ENCODE measurements around the gene SH3GL2.

SH3GL2 gene

DNA sequence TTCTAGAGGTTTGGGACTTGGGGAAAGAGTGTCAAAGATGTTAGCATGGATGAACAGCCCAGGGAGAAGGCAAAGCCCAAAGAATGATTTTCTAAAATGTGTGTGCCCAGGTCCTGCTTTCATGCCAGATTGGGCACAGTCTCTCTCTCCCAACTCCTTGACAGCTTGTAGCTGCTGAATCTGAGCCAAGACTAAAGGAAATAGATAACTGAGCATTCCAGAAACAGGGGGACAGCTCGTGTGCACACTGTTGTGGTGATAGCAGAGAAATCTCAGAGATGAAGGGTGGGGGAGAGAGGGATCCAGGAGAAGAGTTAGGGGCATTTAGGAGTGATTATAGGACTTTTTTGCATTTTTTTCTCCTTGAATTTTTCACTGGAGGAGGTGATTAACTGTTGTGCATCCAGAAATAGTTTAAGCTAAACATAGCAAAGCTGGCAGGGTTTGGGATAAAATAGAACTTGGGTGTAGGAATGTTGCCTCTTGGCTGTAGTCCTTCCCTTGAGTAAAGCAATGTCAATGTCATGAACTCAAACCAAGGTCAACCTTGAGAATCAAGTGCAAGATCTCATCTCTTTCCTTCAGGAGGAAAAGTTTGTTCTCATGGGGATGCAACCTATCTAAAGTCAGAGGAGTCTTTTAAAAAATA is 245.9 kb downstream of the SH3GL2 start:
- no peak for DNase-seq

DNA sequence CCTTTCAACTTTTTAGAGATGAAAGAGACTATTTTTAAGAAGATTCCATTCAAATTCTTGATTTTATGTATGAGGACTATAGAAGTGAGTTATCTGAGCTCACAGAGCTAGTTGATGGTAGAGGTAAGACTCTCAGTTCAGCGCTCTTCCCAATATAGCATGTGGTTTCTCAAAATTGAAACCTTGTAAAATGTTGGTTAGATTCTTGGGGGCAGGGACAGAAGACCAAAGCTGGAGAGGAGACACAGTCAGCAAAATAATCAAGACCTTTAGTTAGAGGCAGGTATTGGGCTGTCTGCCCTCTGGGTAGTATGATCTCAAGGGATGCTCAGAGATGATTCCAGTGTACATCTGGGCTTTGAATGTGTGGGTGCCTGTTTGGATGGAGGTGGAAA is 246.4 kb downstream of the SH3GL2 start:
- no peak for DNase-seq

DNA sequence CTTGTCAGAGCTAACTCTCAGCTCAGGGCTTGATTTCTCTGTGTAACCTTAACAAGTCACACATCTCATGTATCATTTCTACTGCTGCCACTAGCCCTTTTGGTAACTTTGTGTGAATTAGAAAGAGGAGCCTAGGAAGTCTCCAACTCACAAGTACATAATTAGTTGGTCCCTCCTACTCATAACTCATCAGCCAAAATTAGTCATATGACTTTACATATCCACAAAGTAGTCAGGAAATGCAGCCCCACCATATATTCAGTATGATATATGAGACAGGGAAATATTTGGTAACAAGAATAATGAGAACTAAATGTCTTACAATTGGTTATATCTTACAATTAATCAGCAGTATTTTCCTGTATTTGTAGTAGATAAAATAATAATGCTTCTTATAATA is 250.2 kb downstream of the SH3GL2 start:
- DNase-seq, result no peak

DNA sequence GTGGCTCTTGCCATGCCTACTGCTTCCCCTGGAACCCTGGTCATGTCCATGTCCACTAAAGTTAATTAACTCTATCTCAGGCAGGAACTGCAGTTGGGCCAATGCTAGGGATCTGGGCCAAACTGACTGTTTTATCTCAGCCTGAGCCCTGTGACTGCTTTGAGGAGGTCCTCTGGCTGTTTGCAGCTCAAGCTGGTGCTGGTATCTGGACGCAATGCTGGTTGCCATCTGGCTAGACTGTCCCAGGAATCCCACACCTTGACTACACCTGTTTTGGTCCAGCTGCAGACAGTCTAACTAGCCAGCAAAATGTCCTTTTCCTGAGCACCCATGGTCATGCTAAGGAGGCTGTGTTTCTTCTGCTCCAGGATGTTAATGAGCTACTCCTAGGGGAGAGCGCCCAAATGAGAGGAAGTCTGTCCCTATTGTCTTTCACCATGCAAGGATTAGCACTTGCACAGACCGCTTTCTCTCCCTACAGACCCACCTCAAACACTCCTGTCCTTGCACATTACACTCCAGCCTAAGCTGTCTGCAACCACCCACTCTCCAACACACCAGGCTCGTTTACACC is 251.0 kb downstream of the SH3GL2 start:
- no peak for DNase-seq

DNA sequence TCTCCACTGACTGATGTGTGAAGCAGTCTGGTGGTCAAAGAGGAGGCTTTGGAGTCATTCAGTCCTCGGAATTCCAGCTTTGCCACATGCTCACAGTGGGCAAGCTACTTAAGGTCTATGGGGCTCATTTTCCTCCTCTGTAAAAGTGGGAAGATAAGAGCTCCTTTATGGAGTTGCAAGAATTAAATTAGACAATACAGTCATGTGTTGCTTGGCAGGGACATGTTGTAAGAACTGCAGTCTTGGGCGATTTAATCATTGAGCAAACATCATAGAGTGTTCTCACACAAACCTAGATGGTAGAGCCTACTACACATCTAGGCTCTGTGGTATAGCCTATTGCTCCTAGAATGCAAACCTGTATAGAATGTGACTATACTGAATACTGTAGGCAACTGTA is 253.9 kb downstream of the SH3GL2 start:
- DNase-seq, result no peak

DNA sequence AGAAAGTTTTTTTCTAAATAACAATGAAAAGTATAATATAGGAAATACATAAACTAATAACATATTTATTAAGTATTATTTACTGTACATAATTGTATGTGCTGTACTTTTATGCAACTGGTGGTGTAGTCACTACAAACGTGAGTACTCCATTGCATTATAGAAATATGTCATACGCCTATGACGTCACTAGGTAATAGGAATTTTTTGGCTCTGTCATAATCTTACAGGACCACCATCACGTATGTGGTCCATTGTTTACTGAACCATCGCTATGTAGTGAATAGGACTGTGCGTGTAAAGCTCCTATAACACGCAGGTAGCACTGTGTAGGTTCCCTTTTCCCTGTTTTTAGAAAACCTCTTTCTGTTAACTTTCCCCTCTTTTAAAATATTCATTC is 255.0 kb downstream of the SH3GL2 start:
- DNase-seq, result no peak

DNA sequence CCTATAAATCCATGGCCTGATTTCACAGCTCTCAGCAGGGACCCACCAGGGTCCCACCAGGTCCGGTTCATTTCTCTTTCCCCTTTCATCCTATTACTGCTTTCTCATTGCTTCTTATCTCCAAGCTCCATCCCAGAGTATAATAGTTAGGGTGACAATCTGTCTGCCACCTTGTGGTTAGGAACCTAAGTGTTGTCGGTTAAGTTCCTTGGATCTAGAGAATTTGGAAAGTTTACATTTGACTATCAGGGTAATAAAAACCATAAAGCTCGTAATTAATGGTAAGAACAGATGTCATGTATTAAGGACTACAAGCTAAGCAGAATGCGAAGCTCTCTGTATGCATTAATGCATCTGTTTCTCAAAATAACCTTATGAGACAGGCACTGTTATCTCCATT is 259.1 kb downstream of the SH3GL2 start:
- DNase-seq, result no peak

DNA sequence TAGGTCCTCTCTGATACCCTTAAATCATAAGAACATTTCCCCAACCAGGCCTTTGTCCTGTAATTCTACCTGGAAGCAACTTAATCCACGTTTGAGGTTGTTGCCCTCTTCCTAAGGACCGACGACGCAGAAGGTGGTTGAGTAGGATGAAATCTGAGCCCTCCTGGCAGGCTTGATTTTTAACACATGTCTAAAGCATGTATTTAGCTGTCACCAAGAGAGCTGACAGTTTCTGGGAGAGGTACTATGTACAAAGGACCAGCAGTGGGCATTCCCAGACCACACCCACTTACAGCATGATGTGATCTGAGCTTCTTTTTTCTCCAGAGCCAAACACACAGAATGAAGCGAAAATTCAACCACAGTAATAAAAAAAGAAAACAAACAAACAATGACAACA is 260.9 kb downstream of the SH3GL2 start:
- DNase-seq, result no peak

DNA sequence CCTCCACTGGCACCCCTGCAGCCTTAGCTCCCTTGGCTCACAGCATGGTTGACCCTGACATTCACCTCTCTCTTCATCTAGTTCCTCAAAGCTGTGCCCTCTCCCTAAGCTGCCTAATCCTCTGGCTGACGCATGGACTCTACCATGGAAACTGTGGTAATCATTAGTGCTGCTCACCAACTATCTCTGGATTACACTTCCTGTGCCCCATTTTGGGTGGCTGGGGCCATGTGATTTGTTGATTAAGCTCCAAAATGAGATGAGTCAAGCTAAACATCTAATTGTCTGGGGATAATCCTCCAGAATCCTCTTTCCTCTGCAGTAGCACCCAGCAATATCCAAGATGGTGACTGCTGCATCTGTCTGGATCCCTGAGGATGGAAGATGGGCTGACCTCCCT is 264.4 kb downstream of the SH3GL2 start:
- DNase-seq, result no peak
